ENCODE measurements around the gene MOB3B.
A peak's percentile ranks its signal among the peaks of the same experiment; 100 is the strongest.
"Not testable (repeated sequence)": the region's sequence is repeated elsewhere in the genome, so short reads cannot be mapped to it uniquely, and the experiment has no call there.

The MOB3B gene

GRCh38 chr9:27441741-27442070, 87.9 kb downstream of the MOB3B start:
- DNase-seq = no peak

GRCh38 chr9:27440888-27441740, 88.5 kb downstream of the MOB3B start:
- no peak for DNase-seq

- DNase-seq = no peak
Measured at GRCh38 chr9:27438522-27438921, 91.1 kb downstream of the MOB3B start.

- no peak for DNase-seq
Measured at GRCh38 chr9:27437652-27438373, 91.8 kb downstream of the MOB3B start.

GRCh38 chr9:27436234-27436633, 93.4 kb downstream of the MOB3B start:
- no peak for DNase-seq

GRCh38 chr9:27433631-27434325, 95.8 kb downstream of the MOB3B start:
- no peak for DNase-seq

- DNase-seq = no peak
Measured at GRCh38 chr9:27432308-27432707, 97.3 kb downstream of the MOB3B start.

GRCh38 chr9:27431543-27432147, 98.0 kb downstream of the MOB3B start:
- DNase-seq = no peak

GRCh38 chr9:27430750-27431535, 98.7 kb downstream of the MOB3B start:
- no peak for DNase-seq

GRCh38 chr9:27429917-27430316, 99.7 kb downstream of the MOB3B start:
- DNase-seq = no peak

GRCh38 chr9:27429436-27429835, 100.2 kb downstream of the MOB3B start:
- DNase-seq = no peak

GRCh38 chr9:27428551-27428950, 101.1 kb downstream of the MOB3B start:
- DNase-seq = no peak

- DNase-seq = no peak
Measured at GRCh38 chr9:27427272-27427643, 102.4 kb downstream of the MOB3B start.

GRCh38 chr9:27426511-27427271, 102.9 kb downstream of the MOB3B start:
- no peak for DNase-seq

GRCh38 chr9:27425827-27426510, 103.6 kb downstream of the MOB3B start:
- DNase-seq = no peak

- DNase-seq = peak; percentile 8
Measured at GRCh38 chr9:27423915-27424710, 105.5 kb downstream of the MOB3B start.

GRCh38 chr9:27422279-27422834, 107.3 kb downstream of the MOB3B start:
- no peak for DNase-seq

GRCh38 chr9:27421577-27421976, 108.0 kb downstream of the MOB3B start:
- no peak for DNase-seq

GRCh38 chr9:27419558-27419957, 110.1 kb downstream of the MOB3B start:
- DNase-seq = not testable (repeated sequence)

GRCh38 chr9:27414220-27414761, 115.3 kb downstream of the MOB3B start:
- DNase-seq = no peak
